GM18517 (cell line): ENCODE measurements around the gene RBM33.

Experiments used
- ATAC-seq: cut with Tn5 transposase; IDR thresholded peaks from one replicate; pipeline ENCODE4 v1.9.1; 2021; ENCODE audit warnings: mild to moderate bottlenecking, moderate library complexity; ENCODE audit not compliant: unreplicated experiment

RBM33 gene

DNA sequence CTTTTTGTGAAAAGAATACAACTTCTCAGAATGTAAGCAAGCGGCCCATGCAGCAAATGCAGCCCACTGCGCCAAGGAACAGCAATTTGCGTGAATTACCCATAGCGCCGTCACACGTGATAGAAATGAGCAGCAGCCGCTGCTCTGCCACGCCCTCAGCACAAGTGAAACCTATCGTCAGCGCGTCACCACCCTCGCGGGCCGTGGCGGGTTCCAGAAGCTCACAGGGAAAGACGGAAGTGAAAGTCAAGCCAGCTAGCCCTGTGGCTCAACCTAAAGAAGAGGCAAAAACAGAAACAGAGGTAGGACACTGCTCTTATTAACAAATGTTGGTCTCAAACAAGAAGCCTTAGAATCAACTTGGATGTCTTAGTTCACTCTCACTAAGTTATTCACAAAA lies 97.3 kb downstream of the RBM33 start:
- ATAC-seq, result no peak

DNA sequence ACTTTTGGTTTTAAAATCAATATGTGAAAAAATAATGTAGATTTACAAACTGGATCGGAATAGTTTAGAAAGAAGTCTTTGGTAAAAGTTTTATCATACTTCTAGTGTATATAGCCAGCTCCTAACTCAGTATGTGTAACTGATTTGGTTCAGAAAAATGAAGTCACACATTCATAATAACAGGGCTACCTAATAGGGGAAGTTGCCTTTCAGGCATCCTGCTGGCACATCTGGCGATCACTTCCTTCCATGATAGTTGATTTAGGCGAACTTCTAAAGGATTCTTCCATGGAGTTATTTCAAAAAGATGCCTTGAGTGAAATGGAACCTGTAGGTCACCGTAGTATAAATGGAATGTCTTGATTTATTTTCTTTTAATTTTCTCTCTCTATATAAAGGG lies 98.7 kb downstream of the RBM33 start:
- ATAC-seq, result no peak

DNA sequence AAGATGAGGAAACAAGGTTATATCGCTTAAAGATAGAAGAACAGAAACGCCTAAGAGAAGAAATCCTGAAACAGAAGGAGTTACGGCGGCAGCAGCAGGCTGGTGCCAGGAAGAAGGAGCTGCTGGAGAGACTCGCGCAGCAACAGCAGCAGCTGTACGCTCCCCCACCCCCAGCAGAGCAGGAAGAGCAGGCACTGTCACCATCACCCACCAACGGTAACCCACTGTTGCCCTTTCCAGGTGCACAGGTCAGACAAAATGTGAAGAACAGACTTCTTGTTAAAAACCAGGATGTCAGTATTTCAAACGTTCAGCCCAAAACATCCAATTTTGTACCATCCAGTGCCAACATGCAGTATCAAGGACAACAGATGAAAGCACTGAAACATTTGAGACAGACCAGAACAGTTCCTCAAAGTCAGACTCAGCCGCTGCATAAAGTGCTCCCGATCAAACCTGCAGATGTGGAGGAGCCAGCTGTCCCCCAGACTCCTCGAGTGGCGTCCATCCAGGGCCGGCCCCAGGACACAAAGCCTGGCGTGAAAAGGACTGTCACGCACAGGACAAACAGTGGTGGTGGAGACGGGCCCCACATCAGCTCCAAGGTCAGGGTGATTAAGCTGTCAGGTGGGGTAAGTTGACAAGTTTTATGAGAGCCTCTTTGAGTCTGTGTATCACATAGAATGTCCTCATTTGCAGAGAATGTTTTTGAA lies 100.7 kb downstream of the RBM33 start:
- no peak for ATAC-seq

DNA sequence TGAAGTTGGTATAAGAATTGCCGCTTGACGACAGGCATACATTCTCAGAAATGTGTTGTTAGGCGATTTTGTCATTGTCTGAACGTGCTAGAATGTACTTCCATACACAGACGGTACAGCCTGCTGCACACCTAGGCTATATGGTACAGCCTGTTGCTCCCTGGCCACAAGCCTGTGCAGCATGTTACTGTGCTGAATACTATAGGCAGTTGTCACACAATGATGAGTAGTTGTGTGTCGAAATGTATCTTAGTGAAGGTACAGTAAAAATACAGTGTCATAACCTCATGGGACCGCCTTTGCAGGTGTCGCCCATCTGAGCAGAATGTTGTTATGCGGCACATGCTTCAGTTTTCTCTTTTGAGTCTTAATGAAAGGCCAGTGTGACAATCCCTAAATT lies 101.3 kb downstream of the RBM33 start:
- no peak for ATAC-seq

DNA sequence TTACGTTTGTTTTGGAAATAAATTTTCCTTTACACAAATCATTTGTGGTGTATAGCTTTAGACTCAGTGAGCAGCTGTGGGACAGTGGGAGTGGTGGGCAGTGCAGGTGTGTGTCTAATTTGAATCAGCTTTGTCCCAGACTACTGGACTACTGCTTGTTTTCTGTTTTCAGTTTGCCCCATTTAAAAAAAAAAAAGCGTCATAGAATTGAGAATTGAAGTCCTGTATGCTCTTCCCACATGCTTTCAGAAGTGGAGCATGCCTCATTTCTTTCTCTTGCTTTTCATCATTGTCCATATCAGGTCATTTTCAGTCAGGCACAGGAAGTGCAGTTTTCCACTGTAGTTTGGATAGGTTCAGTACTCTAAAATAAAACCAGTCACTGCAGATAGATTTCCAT lies 101.7 kb downstream of the RBM33 start:
- ATAC-seq, result no peak

DNA sequence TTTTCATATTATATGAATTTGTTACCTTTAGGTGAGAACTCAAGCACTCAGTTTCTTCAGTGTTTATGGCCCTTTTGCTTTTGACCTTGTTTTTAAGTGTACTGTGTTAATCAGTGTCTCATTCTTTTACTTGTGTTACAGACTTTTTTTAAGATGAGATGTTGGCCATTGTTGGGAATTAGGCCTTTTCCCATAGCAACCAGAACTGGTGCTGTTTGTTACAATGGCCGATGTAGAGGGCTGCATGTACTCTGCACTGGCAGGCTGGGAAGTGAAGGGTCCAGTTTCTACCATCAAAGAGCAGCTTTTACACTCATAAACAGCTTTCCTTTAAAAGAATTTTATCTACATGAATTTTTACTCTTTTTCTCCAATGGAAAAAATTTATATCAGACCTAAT lies 102.7 kb downstream of the RBM33 start:
- ATAC-seq, result no peak

DNA sequence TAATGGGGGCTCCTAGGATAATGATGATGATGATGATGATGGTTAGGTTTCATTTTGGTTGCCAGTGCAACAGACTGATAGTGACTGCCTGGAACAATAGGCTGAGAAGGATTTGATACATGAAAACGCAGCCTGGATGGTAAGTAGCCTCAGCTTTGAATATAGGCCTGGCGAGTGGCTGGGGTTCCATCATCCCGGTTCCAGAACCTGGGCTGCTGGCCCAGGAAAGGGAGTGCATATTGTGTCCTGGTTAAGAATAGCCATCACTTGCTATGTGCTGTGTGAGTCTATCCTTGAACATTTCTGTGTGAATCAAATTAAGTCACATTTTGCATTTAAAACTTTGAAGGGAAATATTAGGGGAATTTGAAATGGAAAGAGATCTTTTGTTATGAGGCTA lies 105.1 kb downstream of the RBM33 start:
- no peak for ATAC-seq

DNA sequence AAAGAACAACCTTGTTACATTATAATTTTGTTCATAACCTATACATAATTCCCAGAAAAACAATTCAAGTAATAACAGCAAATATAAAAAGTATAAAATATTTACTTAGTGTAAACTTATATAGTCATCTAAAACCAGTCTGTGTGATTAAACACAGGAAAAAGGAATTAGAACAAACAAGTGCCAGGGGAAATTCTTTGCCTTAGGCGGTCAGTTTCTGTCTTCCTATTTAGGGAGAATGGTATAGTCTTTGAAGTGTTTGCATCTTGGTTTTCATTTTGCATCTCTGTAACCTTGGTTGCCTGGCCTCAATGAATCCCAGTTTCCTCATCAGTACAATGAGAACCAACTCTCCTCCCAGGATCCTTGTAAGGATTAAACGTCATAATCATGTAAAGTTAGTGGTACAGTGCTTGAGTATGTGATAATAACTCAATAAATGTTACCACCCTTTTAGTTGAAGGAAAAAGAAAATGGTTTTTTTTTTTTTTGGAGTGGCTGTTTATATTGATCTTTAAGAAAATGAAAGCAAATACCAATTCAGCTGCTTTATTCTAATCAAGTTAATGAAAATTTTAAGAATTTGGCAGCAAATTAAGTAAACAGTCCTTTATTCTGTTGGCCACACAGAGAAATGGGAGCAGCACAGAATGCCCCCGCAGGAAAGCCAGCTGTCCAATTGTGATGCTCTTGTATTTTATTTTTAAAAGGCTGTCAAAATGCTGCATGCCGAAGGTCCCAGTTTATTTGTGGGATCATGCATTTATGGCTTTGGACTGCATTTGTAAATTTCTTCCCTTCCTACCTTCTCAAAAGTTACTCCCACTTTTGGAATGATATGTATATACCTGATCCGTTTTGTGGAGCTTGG lies 106.0 kb downstream of the RBM33 start:
- ATAC-seq, result no peak

DNA sequence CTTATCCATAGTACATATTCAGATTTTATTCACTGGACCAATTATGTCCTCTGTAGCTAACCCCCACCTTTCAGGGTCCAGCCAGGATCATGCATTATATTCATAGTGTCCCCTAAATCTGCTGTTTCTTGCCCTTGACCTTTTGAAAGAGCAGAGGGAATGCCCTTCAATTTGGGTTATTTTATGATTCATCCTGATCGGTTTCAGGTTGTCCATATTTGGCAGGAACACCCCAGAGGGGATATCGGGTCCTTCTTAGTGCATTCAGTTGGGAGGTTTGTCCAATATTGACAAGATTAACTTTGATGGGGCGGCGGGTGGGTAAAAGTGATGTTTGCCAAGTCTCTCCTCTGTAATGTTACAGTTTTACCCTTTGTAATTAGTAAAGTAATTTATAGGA lies 106.9 kb downstream of the RBM33 start:
- ATAC-seq, result no peak

DNA sequence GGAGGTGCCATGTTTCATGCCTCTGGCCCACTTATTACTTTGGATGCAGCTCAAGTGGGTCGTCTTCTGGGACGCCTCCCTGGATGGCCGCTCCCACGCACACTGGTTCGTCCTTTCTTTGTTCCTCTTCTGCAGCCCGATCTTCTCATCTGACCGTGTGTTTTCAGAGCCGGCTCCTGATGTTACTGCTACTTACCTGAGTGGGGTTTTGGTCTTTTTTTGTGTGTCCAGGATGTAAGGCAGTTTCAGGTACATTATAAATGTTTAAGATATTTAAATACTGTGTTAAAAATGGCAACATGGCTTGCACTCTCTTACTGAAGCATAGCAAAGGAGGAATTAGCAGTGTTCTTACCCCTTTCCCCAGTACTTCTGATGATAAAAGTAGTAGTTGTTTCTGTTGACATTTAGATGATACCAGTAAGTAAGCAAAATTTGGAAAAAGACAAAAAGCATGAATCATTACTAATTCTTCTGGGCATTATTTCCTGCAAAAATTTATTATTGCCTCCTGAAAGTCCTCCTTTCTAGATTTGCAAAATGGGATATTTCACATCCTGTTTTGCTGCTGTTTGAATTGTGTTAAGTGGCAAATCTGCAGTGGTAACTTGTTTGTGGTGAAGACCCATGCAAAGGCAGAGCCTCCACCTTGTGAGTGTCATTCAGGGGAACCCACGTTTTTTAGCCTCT lies 108.4 kb downstream of the RBM33 start:
- ATAC-seq, result peak; percentile 67

DNA sequence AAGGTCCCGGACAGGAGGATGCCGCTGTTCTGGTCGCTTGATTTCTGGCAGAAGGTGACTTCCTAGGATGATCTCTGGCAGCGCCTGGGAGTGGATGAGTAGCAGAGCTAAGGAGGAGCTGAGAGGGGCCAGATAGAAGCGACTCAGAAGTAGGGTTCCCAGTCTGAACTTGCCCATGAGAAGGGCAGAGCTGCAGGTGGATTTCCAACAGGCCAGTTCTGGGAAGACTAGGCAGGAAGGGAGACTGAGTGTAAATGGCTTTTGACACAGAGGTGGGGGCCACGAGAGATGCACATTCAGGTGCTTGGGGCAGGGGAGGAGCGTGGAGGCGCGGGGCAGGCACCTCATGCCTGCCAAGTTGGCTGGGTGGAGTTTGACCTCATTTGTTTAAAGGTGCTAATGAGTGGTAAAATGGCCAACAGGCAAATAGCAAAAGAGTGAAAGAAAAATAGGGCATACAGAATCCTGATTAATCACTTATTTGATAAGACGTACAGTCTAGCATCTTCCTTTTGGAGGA lies 109.0 kb downstream of the RBM33 start:
- ATAC-seq, result no peak

DNA sequence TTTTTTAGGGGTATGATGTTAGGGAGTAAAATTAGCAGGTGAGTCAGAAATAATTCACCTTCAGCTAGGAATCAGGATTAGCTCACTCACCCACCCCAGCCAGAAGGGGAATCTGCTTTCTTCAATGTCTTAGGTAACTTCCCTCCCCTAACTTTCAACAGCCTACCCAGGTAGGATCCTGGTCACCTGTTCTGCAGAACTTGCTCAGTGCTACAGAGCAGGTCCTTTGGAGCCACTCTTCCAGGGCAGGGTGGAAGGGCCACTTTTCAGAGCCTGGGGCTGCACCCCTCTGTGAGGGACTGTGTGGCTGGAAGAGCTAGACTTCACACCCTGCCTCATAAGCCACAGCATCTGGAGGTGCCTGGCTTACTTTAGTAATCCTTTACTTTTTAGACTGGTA lies 109.7 kb downstream of the RBM33 start:
- no peak for ATAC-seq

DNA sequence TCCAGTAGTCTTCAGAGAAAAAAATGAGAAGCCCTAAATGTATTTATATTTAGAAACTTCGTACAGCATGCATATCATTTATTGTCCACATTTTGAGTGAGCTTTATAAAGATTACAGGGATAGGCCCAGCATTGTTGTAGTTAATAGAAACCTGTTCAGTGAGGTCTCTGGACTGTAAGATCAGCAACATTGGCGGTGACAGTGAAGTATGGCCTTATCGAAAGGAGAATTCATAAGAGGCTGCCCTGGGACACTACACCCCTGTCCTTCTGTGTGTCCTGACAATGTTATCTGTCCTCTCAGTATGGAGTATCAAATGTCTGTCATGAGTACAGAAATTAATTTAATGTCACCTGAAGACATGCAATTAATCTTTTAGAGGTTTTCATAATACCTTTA lies 110.6 kb downstream of the RBM33 start:
- no peak for ATAC-seq

DNA sequence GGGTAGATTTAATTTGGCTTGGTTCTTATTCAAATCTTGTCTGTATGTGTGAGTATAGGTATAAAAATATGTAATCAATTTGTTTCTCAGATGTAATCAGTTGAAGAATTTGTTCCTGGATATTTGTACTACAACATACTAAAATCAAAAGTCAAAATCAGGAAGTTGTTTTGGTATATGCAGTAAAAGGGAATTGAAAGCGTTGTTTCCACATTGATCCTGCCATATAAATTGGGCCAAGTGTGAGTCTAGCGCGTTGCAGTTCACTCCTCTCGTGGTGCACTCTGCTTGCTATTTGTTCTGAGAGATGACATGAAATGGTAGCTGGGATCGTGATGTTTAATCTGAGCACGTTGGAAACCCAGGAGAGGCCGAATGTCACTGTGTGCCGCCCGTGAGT lies 111.9 kb downstream of the RBM33 start:
- no peak for ATAC-seq

DNA sequence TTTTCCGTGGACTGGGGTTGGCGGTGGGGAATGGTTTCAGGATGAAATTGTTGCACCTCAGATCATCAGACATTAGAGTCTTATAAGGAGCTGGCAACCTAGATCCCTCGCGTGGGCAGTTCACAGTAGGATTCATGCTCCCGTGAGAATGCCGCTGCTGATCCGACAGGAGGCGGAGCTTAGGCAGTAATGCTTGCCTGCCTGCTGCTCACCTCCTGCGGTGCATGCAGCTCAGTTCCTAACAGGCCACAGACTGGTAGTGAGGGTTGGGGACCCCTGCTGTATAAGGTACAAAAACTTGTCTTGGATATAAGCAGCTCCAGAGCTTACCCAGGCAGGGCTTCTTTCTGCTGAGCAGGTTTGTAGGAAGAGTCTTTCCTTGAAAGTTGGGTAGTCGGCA lies 113.9 kb downstream of the RBM33 start:
- no peak for ATAC-seq

DNA sequence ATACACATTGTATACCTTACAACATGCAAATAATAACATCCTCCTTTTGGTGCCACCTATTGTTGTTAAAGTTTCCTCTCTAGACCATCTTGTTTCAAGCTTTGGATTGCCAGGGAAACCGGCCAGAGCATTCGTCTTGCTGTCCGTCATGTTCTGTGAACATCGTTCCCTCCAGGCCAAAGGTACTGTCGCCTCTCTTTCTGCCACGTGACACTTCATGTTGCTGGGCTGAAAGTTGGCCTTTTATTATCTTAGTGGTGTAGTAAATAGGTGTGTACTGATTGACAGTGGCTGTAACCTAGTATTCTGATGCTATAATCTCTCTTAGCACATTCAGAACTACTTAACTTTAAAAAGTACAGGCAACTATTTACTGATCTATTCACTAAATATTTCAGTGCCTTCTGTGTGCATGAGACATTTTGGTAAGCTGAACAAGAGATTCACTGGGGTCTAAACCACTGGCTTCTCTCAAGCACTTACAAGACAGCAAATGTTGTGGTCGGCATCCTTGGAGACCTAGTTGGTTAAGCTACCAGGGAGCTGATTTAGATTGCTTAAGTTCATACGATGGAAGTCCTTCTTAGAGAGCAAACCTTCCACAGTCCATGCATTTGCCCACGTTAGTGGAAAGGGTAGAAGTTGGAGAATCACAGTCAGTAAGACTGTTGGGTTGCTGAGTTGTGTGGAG lies 115.4 kb downstream of the RBM33 start:
- no peak for ATAC-seq

DNA sequence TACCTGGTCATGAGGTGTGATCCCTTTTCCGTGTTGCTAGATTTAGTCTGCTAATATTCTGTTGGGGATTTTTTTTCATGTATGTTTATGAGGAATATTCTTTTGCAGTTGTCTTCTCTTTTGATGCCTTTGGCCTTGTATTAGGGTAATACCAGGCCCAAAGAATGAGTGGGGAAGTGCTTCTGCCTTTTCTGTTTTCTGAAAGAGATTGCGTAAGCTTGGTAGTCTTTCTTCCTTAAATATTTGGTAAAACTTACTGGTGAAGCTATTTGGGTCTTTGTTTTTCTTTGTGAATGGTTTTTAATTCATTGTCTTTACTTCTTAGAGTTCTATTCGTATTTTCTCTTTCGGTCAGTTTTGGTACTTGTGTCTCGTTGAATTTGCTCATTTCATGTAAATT lies 116.7 kb downstream of the RBM33 start:
- no peak for ATAC-seq

DNA sequence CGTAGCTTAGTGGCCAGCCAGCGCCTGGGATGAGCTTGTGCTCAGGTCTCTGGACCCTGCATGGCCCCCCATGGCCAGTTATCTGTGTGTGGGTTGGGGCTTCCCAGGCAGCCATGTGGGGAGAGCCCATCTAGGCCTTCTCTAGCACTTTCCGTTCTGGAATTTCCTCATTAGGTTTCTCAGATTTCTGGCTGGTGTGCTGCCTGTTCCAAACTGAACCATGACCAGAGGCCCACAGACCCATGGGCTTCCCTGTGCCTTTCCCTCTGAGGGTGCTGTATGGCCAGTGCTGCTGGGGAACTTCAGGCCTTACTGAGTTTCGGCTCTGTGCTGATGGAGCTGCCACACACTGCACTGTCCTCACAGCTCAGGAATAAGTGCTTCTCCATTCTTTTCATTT lies 117.6 kb downstream of the RBM33 start:
- no peak for ATAC-seq

DNA sequence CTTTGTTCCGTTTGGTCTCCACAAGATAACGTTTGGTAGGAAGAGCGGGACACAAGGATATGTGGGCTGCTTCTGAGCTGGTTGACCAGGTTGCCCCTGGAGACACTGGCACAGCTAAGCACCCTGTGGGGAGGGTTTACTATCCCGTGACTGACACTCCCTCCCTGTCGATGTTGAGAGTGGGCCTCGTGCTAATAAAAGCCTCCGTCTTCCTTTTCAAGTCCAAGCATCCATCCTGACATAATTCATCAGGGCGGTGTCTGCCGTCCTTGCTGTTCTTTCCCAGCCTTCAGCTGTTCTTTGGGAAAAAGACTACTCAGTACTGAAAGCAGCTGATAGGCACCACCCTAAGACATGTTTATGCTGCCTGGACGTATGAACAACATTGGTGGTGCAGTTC lies 118.2 kb downstream of the RBM33 start:
- no peak for ATAC-seq

DNA sequence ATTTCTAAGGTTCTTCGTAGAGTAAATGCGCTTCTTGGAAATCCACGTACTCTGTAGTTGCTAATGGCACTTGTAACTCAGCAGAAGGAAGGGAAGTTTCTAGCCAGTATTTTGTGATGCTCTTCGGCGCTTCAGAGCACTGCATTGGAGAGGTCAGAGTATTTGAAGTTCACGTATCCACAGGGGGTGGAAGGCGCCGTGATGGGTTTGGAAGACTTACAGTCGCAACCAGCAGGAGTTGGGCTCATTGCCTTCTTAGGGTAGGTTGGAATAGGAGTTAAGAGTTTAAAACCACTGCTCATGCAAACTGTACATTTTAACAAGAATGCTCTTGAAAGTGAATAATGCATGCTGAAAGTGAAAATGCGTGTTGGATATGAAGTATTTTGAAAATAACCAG lies 118.7 kb downstream of the RBM33 start:
- no peak for ATAC-seq
